Measurements from ENCODE around the gene TTLL11.

GRCh38 chr9:121865060-121865459, 228.0 kb downstream of the TTLL11 start:
- TF ChIP-seq CTCF (IDR thresholded peaks at IDR 0.05; ENCODE audit: insufficient read depth, low read depth, low read length): no peak
- TF ChIP-seq EZH2 (IDR thresholded peaks at IDR 0.05; ENCODE audit: insufficient read depth, low read length): no peak
